HG03175 (cell line): ENCODE data around the gene IFI30.

Source experiments
- ATAC-seq: cut with Tn5 transposase; IDR thresholded peaks from one replicate; pipeline ENCODE4 v1.9.1; 2021; ENCODE audit warnings: mild to moderate bottlenecking, moderate library complexity; ENCODE audit not compliant: unreplicated experiment

Gene IFI30

GRCh38 chr19:18170714-18171255 lies 2.8 kb upstream of the IFI30 start:
- no peak for ATAC-seq

- no peak for ATAC-seq
These were observed 1.8 kb upstream of the IFI30 start for GRCh38 chr19:18171605-18172327.

DNA sequence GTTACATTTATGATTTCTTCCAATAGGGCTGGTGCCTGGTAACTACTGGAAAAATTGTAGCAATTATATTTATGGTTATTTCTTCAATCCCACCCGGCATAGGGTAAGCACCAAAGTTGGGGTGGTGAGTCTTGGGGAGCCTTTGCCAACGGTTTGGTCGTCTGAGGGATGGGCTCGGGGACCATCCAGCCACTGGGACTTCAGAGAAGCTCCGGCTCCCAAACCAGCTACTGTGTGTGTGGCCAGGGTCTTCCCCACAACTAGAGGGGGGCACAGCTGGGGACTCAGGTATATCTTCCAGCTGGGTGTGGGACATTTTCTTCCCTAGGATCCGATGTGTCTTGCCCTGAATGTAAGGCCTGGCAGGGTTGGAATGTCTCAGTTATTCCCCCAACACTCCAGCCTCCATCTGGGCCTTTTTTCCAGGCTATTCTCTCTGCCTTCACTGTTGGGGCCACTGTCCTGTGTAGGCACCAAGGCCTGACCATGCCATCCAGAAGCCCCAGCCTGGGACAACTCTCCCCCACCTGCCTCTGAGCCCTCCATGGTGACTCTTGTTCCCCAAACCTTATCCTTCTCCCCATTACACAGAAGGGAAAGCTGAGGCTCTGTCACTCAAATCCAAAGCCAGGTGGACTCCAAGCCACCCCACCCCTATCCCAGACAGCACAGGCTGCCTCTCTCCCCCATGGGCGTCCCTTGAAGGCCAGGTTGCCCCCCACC lies 1.1 kb upstream of the IFI30 start:
- ATAC-seq, result no peak

- peak; percentile 14 for ATAC-seq
These were observed 500 bp upstream of the IFI30 start for GRCh38 chr19:18173054-18173571.

GRCh38 chr19:18174983-18175382 lies 1.4 kb downstream of the IFI30 start:
- ATAC-seq, result no peak

GRCh38 chr19:18176367-18177310 lies 3.0 kb downstream of the IFI30 start:
- ATAC-seq, result no peak

DNA sequence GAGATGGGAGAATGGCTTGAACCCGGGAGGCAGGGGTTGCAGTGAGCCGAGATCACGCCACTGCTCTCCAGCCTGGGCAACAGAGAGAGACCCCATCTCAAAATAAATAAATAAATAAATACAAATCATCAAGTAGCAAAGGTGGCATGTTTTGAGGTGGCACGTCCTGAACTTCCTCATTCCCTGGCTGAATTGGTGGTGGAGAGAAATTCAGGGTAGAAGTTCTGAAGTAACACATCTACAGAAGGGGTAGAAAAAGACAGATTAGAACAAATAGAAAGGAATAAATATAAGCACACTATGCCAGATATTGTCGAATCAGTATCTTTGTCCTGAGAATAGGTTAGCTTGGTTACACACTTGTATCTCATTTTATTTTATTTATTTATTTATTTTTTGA lies 6.3 kb downstream of the IFI30 start:
- no peak for ATAC-seq

DNA sequence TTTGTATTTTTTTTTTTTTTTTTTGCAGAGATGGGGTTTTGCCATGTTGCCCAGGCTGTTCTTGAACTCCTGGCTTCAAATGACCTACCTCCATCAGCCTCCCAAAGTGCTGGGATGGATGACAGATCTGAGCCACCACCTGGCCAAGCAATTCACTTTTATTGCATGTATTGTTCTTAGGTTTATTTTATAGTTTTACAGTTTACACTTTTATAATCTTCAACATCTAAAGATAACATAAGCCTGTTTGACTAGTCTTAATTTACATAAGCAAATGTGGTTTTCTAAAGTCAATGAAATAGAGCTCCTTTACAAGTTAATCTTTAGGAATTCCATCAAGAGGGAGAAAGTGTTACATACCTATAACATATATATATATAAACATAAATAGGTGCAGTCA lies 9.9 kb downstream of the IFI30 start:
- ATAC-seq, result no peak

- ATAC-seq, result no peak
These were observed 11.9 kb downstream of the IFI30 start for GRCh38 chr19:18185538-18185937.

DNA sequence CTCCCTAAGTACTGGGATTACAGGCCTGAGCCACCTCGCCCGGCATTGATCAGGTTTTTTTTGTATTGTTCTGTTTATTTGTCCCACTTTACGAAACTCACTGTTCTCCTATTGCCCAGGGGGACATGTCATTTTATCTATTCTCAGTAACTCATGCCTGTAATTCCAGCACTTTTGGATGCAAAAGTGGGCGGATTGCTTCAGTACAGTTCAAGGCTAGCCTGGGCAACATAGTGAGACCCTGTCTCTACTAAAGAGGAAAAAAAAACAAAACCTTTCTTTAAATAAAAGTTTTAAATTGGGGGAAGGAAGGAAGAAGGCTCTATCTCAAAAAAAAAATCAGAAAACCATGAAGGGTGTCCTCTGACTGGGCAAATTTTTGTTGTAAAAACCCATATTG lies 16.7 kb downstream of the IFI30 start:
- ATAC-seq, result no peak

GRCh38 chr19:18191640-18192062 lies 18.0 kb downstream of the IFI30 start:
- no peak for ATAC-seq

GRCh38 chr19:18192673-18193387 lies 19.2 kb downstream of the IFI30 start, which contains the start of gene MPV17L2:
Gene MPV17L2, plus strand, starts transcription at chr19:18193218. Its CDS starts 64 bp downstream, at chr19:18193282.
- ATAC-seq, result peak; percentile 87

DNA sequence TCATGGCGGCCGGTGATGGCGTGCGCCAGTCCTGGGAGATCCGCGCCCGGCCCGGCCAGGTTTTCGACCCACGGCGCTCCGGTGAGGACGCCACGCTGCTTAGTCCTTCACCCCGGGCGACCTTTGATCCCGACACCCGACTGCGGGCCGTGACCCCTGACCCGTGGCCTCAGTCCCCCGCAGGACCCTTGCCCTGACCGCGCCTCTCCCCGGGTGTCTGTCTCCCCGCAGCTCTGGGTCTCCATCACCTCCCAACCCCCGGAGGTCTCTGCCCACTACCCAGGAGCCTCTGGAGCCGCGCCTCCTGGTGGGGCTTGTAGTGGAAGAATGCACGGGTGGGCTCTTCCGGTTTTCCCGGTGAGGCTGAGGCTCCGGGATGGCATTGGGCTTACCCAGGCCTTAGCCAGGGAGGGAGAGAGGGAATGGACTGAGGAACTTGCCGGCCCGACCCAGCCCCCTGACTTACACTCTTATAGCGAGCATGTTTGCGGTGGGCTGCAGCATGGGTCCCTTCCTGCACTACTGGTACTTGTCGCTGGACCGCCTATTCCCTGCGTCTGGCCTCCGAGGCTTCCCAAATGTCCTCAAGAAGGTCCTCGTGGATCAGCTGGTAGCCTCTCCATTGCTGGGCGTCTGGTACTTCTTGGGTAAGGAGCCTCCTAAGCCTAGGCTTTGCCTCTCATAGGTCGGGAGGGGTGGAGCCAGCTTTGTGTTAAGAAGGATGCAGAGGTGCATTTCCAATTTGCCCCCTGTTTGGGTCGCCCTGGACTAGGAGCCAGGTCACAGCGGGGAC lies 20.0 kb downstream of the IFI30 start:
- ATAC-seq, result no peak

DNA sequence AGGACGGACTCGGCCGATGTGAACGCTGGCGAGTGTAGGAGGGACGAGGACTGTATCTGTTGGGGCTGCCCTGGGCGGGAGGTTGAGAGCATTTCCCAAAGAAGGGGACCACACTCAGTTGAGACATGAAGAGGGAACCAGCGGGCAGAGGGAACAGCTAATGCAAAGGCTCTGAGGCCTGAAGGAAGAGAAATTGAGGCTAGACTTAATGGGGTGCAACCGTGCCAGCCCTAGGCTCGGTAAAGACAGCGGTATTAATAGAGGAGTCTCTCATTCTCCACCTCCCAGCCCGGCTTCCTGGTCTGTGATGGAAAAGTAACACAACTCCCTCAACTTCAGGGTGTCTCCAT lies 20.5 kb downstream of the IFI30 start:
- no peak for ATAC-seq

GRCh38 chr19:18194554-18195238 lies 21.1 kb downstream of the IFI30 start:
- no peak for ATAC-seq

DNA sequence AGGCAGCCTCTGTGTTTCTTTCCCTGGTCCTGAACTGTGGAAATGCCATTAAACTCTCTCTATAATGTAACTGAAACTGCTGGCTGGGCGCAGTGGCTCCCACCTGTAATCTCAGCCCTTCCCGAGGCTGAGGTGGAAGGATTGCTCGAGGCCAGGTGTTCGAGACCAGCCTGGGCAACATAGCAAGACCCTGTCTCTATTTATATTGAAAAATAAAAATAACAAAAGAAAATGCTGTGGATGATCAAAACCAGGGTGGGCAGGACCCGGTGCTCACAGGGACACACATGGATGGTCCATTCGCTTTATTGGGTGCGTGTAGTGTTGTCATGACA lies 22.9 kb downstream of the IFI30 start:
- no peak for ATAC-seq

DNA sequence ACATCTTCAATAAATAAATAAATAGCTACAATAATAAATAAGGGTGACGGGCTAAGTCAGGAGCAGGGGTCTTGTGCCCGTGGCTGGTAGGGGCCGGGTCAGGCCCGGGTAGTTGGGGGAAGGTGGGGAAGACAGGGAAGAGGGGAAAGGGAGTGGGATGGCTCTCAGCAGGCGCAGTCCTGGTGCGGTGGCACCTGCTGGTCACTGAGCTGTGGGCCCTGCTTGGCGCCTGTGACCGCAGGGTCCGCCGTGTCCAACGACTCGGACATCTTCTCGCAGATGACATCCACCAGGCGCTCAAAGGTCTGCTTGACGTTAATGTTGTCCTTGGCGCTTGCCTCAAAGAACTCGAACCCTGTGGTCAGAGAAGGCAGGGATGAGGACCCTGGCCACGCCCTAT lies 23.7 kb downstream of the IFI30 start:
- ATAC-seq, result no peak

DNA sequence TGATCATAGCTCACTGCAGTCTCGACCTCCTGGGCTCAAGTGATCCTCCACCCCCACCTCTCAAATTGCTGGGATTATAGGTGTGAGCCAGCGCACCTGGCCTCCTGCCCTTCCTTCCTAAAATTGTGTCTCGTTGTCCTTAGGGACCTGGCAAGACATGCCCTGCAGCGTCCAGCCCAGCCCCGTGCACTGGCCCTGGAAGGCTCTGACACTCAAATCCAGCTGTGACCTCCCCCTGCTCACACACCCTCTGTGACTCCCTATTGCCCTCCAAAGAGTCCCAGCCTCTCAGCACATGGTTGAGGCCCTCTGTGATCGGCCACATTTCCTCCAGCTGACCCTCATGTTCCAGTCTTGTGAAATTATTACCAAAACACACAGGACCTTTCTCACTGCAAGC lies 24.3 kb downstream of the IFI30 start:
- ATAC-seq, result no peak

DNA sequence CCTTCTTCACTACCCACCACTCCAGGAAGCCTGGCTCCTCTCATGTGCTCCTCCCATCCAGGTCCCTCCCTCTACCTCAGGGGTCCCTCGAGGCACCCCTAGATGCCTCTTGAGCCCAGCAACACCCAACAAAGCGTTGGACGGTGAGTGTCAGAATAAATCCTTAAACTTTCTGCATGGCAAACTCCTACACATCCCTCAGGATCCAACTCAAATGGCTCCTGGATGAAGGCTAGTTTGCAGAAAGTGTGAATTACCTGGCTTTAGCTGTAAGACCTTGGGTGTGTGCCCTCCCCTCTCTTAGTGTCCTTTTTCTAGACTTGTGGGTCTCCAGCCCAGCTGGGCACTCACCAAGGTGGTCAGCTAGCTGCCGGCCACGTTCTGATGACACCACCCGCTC lies 24.8 kb downstream of the IFI30 start:
- ATAC-seq, result no peak
